A172 (cell line): ENCODE results near the gene MLST8. TPM values are rescaled to one million over a fixed set of nuclear protein-coding genes. Genes with fewer than 3 reads are reported as not detected.

Experiments used
- DNase-seq: peaks from one replicate; pipeline ENCODE4 v3.0.0-alpha.2; 2015; ENCODE audit warnings: low spot score
- total RNA-seq: library from RNA; depleted of rRNA; stranded (reverse); fragments of >200 nt; shearing (Covaris generic); gene quantifications from 2 replicates; pipeline ENCODE4 v1.2.3, GENCODE V29; 2014

The MLST8 gene
- total RNA-seq, 1 experiment from 2014 or later = 64.5 TPM

- no peak for DNase-seq
Observed at GRCh38 chr16:2208308-2208707, 3.1 kb downstream of the MLST8 start.

GRCh38 chr16:2208772-2209171 lies 3.5 kb downstream of the MLST8 start:
- DNase-seq = no peak

- DNase-seq = no peak
Observed at GRCh38 chr16:2209258-2210008, 4.2 kb downstream of the MLST8 start.

- DNase-seq = no peak
Observed at GRCh38 chr16:2210009-2210332, 4.7 kb downstream of the MLST8 start.

- no peak for DNase-seq
Observed at GRCh38 chr16:2210386-2211365, 5.4 kb downstream of the MLST8 start, which contains the start of gene BRICD5. TSS of gene BRICD5 (minus strand) at chr16:2210863. CDS start at chr16:2210833, 30 bp downstream.

DNA sequence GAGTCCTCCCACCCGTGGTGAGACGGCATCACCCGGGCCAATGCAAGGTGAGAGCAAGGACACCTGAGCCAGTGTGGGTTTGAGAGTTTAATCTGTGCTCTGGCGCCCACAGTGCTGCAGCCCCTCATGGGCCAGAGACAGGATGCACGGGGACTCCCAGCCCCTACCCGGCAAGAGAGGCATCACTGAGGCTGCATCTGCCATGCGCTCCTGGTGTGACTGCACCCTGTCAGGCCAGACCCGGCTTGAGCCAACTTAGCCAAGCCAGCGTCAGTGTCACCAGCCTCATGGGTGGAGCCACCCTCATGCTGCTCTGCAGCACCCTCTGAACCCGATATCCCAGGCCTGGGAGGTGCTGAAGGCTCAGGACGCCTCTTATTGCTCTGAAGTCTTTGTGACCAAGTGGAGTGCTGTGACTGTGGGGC lies 6.7 kb downstream of the MLST8 start:
- DNase-seq = no peak

DNA sequence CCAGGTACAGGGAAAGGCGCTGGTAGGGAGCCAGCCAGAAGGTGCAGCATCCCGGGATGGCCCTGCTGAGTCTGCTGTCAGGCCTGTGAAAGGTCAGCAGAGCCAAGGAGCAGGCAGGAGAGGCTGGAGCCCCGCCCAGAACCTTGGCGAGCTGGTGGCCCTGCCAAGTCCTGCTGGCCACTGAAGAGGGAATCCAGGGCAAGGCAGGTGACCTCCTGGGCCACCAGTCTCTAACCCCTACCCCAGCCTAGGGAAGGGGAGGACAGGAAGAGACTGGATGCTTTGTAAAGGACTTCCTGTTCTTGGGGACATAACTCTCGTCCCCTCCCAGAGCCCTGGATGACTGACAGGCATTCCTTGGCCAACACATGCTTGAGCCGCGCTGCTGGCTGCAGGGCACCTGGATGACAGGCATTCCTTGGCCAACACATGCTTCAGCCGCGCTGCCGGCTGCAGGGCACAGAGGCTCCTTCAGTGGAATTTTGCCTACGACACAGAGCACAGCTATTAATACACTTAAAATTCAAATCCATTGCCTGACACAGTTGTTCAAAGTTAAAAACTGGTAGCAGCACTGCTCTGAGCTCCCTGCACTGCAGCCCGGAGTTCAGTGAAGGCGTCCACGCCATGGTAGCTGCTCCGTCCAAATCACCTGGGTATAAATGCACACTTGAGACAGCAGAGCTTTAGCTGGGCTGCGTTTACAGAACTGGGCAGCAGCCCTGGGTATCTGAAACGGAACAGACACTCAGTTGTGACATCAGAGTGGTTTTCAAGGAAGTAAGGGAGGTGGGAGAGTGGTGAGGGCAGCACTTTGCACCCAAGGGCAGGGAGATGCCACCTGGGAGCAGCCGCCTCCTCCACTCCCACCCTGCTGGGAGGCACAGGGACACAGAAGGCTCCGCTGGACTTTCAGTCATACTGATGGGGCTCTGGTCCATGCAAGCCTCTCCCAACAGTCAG lies 7.4 kb downstream of the MLST8 start:
- no peak for DNase-seq

- DNase-seq = no peak
Observed at GRCh38 chr16:2213817-2214718, 8.8 kb downstream of the MLST8 start.

- DNase-seq = no peak
Observed at GRCh38 chr16:2214719-2214968, 9.4 kb downstream of the MLST8 start, which contains the start of gene PGP. TSS of gene PGP (minus strand) at chr16:2214840. CDS start at chr16:2214777, 63 bp downstream.

DNA sequence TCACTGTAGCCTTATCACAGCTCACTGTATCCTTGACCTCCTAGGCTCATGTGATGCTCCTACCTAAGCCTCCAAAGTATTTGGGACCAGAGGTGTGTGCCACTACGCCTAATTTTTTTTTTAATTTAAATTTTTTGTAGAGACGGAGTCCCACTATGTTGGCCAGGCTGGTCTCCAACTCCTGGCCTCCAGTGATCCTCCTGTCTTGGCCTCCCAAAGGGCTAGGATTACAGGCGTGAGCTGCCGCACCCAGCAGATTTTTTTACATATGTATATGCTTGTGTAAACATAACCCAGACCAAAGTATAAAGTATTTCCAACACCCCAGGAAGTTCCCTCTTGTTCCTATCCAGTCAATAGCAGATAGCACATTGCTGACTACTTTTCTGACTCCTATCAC lies 11.1 kb downstream of the MLST8 start:
- no peak for DNase-seq

GRCh38 chr16:2223221-2223941 lies 18.1 kb downstream of the MLST8 start, which contains the start of gene E4F1:
TSS of gene E4F1 (plus strand) at chr16:2223591. CDS start at chr16:2223614, 23 bp downstream.
- peak; percentile 98 for DNase-seq

GRCh38 chr16:2223942-2224486 lies 18.8 kb downstream of the MLST8 start:
- peak; percentile 44 for DNase-seq

DNA sequence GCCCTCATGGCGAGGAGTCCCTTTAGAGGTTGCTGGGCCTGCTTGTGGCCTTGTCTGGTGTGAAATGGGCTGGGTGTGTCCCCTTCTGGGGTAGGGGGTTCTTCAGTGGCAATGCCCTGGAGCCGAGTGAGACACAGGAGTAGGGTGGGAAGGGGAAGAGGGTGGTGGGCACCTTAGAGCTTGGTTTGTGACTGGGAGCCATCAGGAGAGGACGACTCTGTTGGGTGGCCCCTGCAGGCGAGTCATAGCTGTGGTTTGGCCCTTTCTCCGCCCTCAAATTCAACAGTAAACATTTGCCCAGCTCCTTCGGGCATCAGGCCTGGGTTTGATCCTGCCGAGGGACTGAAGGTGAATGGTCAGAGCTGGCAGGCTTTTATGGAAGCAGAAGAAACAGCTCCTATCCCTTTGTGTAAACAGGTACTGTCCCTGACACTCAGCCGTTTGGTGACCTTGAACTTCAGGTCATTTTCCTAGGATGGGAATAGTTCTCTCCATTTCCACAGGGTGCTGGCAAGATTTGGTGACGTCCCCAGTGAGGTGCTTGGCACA lies 21.1 kb downstream of the MLST8 start:
- DNase-seq = no peak

- DNase-seq = no peak
Observed at GRCh38 chr16:2226918-2227317, 21.7 kb downstream of the MLST8 start.

- DNase-seq = no peak
Observed at GRCh38 chr16:2228161-2228824, 23.0 kb downstream of the MLST8 start.

- no peak for DNase-seq
Observed at GRCh38 chr16:2229091-2229490, 23.8 kb downstream of the MLST8 start.

- DNase-seq = no peak
Observed at GRCh38 chr16:2229632-2230250, 24.5 kb downstream of the MLST8 start.

DNA sequence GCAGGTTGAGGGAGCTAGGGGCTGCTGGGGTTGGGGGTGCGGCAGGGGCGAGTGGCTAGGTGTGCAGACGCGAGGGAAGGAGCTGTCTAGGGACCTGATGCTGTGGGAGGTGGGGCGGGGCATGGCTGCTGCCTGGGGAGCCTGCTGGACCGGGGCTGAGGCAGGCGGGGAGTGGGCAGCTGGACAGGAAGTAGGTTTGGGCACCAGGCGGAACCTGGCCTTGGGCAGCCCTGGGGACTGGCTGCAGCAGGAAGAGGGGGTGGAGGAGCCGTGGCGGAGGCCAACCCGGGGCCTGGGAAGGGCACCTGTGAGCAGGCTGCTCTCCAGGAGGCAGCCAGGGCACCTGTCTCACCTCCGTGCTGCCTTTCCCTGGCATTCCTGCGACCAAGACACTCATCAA lies 25.1 kb downstream of the MLST8 start:
- no peak for DNase-seq
